CD4-positive, alpha-beta T cell treated with Interleukin-17A for 4 hours (primary cell): ENCODE data around the gene C1QTNF6.
A peak's percentile ranks its signal among the peaks of the same experiment; 100 is the strongest.
"Not testable (repeated sequence)": the region's sequence is repeated elsewhere in the genome, so short reads cannot be mapped to it uniquely, and the experiment has no call there.

Source experiments
- DNase-seq: peaks from one replicate; pipeline ENCODE4 v3.0.0-alpha.2; 2020; ENCODE audit warnings: mixed read lengths

The C1QTNF6 gene

DNA sequence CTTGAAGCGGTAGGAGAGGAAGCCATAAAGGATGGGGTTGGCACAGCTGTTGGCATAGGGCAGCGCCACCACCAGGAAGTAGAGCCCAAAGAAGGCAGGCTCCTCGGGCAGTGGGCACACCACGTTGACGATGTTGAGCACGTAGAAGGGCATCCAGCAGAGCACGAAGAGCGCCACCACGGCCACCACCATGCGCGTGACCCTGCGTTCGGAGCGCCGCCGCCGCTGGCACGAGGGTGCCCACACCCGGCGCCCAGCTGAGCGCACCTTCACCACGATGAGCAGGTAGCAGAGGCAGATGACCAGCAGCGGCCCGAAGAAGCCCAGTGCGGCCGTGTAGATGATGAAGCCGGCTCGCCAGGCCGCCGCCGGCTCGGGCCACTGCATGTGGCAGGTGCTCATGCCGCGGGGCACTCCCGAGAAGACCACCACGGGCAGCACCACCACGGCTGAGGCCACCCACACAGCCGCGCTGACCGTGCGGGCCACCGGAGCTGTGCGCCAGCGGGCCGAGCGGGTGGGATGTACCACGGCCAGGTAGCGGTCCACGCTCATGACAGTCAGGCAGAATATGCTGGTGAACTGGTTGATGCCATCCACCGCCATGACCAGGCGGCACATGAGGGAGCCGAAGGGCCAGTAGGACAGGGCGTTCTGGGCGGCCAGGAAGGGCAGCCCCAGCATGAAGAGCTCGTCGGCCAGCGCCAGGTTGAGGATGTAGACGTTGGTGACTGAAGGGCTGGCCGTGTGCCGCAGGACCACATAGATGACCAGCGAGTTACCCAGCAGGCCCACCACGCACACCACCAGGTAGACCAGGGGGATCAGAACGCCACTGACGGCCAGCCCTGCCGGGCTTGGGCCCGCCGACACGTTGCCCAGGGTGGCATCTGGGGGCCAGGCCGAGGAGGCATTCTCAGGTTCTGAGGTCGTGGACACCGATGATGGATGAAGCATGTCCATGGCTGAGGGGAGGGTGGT, 19.1 kb upstream of the C1QTNF6 start:
- no peak for DNase-seq

DNA sequence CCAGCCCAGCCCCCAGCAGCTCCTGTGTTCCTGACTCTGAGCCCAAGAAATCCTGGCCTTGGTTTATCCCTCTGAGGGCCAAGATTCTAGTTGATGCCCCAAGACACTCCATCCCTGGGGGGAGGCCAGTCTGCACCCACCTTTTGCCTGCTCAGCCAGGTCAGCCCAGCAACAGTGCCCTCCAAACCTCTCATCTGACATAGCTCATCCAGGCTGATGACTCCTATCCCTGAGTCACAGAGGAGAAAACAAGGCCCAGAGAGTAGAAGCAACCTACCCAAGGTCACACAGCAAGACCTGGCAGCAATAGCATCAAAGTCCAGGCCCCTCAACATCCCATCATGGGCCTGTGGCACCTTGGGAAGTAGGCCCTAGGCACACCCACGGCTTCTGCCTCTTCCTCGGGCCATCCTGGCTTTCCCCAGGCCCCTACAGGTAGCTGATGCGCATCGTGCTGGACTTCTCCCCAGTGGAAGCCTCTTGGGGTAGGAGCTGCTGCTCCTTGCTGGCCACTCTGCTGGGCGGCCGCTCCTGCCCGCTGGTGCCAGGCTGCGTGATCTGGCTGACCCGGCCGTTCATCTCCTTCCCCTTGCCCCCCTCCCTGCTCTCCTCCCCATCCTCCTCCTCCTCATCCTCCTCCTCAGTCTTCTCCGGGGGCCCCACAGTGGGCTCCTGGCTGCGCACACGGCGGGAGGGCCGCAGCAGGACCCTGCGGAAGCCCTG, 18.2 kb upstream of the C1QTNF6 start:
- DNase-seq: no peak

DNA sequence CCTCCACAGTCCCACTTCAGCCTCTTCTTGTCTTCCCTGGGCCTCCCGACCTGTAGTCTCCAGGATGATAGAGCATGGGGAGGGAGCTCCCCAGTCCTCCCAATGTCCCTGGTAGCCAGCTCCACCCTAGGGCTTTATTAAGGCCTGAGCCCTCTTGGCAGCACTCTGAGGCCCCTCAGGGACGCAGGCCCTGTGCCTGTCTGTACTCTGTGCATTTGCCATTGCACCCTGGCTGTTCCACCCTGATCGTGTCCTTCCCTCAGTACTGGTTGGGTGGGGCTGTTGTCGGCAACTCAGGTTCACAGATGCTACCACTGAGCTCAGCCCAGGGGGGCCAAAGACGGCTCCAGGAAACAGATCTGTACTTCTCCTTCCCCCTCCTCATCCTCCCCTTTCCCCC, 17.0 kb upstream of the C1QTNF6 start:
- no peak for DNase-seq

DNA sequence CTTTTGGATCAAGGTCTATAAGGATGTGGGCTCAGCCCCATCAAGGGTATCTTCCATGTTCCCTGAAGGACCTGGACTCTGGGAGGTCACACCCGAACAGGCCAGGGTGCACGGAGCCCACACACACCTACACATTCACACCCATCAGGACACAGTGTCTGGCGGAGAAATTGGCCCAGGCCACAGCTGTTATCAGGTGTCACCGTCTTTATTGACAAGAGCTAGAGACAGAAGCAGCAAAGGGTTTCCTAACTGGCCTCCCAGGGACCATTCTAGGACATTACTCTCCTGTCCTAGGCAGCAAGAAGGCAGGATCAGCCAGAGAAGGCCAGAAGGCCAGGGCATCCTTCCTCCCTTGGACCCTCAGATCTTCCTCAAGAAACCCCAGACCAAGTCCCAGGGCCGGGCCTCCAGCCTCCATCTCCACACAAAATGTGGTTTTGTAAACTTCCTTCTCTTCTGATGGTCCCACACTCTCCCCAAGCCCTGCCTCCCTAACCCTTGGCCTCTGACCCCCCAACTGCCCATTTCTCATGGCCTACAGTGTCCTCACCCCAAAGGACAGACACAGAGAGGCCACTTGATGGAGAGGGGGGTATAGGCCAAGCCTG, 16.1 kb upstream of the C1QTNF6 start:
- no peak for DNase-seq

GRCh38 chr22:37203354-37204044, 15.5 kb upstream of the C1QTNF6 start:
- no peak for DNase-seq

GRCh38 chr22:37202716-37203115, 14.7 kb upstream of the C1QTNF6 start:
- DNase-seq: no peak

DNA sequence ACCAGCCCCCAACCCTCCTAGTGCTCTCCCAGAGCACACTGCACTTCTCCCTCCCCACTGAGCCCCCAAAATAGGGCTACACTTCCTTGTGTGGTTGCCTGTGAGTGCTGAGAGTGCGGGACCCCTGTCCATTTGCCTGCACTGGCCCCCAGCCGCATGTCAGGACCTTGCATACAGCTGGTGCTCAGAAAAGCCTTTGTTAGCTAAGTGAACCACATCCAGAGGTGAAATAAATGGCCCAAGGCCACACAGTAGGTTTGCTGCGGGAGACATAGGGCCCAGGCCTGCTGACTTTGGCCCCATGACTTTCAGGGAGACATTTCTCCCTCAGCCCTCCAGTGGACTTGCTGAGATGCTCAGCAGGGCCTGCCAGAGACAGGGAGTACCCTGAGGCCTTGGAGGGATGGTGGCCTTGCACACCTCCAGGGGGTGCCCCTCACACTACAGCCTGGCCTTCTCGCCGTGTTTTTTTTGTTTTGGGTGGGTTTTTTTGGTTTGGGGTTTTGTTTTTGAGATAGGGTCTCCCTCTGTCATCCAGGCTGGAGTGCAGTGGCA, 14.0 kb upstream of the C1QTNF6 start:
- no peak for DNase-seq

DNA sequence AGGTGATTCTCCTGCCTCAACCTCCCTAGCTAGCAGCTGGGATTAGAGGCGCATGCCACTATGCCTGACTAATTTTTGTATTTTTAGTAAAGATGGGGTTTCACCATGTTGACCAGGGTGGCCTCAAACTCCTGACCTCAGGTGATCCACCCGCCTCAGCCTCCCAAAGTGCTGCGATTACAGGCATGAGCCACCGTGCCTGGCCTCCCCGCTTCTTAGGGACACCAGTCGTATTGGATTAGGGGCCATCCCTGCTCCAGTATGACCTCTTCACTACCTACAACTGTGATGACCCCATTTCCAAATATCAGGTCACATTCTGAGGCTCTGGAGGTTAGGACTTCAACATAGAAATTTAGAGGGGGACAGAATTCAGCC, 13.4 kb upstream of the C1QTNF6 start:
- DNase-seq: not testable (repeated sequence)

GRCh38 chr22:37199760-37200108, 11.7 kb upstream of the C1QTNF6 start:
- no peak for DNase-seq

GRCh38 chr22:37199103-37199759, 11.2 kb upstream of the C1QTNF6 start:
- DNase-seq: peak; percentile 99

DNA sequence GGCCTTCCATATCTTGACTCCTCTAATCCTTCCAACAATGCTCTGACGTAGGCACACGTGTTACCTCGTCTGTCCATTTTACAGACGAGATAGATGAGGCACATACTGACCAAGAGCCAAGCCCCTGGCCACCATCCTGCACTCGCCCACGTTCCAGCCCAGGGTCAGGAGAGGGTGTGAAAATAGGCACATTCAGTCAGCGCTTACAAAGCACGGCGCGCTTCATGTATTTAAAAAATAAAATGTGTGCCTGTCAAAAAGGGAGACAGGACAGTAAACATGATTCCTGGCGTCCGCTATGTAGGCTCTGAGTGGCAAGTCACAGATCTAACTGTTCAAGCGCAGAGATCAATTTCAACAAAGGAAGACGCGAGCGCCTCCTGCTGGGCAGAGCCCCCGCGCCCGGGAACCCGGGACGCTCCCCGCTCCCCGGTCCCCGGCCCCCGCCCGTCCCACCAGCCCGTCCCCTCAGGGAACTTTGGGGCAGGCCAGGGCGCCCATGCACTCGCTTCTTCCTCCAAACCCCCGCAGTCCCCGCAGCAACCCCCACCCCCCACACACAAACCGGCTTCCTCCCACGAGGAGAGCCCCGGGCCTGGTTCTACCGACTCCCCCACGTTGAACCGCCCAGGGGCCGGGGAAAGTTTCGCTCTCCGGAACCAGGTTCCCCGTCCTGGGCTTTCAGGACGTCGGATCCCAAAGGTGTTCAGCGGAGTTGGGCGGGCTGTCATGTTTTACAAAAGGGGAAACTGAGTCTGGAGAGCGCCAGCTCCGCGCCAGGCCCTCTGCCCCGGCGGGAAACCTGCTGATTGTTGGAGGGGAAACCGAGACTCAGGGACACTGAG, 10.4 kb upstream of the C1QTNF6 start:
- peak; percentile 95 for DNase-seq

DNA sequence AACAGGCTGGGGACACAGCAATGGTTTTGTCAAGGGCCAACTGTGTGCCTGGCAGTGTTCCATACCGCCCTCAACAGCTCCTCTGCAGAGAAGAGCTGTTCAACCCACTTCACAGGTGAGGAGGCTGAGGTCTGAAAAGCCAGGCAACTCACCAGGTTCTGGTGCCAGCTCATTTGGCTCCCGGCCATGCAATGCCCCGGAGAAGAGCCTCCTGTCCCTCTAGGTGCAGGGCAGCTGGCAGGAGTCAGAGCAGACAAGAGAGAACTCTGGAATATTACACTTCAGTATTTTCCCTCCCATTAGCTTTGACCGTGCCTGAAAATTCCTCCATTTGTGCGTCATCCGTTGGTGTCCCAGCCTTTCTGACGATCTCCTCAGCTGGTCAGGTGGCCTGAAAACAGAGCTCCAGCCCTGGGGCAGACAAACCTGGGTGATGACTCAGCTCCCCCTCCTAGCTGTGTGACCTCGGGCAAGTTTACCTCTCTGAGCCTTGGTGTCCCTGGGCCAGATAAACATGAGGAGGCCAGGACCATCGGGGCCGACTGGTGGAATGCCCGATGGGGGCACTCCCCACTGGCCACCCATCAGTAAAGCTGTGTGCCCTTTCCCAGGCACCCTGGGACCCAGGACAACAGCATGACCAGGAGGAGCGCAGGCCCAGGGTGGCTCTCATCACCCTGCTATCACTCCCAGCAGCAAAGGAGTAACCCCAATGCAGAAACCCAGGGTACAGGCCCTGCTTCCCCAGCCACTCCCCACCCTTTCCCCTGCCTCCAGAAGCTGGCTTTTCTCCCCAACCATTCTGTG, 9.6 kb upstream of the C1QTNF6 start:
- peak; percentile 39 for DNase-seq

GRCh38 chr22:37196539-37197450, 8.7 kb upstream of the C1QTNF6 start:
- DNase-seq: no peak

GRCh38 chr22:37195921-37196320, 7.9 kb upstream of the C1QTNF6 start:
- DNase-seq: no peak

DNA sequence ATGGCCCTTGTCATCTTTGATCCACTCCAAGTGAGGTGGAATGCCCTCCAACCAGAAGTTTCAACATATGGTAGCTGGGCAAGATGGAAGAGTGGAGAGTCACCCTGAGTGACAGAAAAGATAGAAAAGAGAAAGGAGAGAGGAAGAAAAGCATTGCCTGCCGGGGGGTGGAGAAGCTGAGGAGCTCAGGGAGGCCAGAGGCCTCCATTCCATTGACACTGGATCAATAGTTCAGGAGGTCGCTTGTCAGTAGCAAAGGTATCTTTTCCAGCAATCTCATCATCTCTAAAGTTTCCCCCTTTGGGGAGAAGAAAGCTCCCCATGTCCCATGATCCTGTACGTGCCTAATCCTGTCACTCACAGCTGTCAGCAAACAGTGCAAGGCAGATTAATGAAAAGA, 6.7 kb upstream of the C1QTNF6 start:
- DNase-seq: no peak

GRCh38 chr22:37193629-37194191, 5.7 kb upstream of the C1QTNF6 start:
- DNase-seq: peak; percentile 48

- DNase-seq: no peak
Observed at GRCh38 chr22:37192741-37193140, 4.7 kb upstream of the C1QTNF6 start.

DNA sequence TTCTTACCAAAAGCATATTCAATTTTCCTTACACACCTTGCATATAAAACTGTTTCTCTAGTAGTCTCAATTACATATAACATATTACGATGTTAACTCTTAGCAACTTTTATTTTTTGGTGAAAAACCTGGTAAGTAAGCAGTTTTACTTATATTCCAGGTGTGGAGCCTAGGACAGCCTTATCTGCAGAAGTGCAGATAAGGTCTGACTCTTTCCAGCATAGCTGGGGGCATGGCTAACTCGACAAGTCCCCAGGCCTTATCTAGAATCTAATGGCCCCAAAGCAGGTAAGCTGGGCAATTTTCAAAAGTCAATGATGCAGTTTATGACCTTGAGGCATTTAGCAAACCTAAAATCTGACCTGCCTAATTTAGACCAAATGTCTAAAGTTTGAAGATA, 4.2 kb upstream of the C1QTNF6 start:
- no peak for DNase-seq

- DNase-seq: no peak
Observed at GRCh38 chr22:37190262-37190780, 2.3 kb upstream of the C1QTNF6 start.
